HG02981 (cell line): Measurements from ENCODE around the gene TRAF1.

Source experiments
- ATAC-seq: cut with Tn5 transposase; IDR thresholded peaks from one replicate; pipeline ENCODE4 v1.9.1; 2021; ENCODE audit warnings: mild to moderate bottlenecking, moderate library complexity; ENCODE audit not compliant: unreplicated experiment

TRAF1 gene

GRCh38 chr9:120853198-120853597 is 73.4 kb downstream of the TRAF1 start:
- ATAC-seq: no peak
